ENCODE results near the gene CELSR2. TPM values are rescaled to one million over a fixed set of nuclear protein-coding genes. Genes with fewer than 3 reads are reported as not detected.

The CELSR2 gene
- total RNA-seq, 2 experiments from 2014 or later, result 6.9 to 12.5 TPM

GRCh38 chr1:109201123-109201703, 48.1 kb upstream of the CELSR2 start:
- Histone ChIP-seq H2AFZ (ENCODE audit: low read length) (no peak overlapping the region), H3K27ac (ENCODE audit: low read depth, low read length, poor library complexity, severe bottlenecking) (no peak overlapping the region), H4K20me1 (ENCODE audit: insufficient read depth, low read length) (no peaks in the 10 kb centered on the region), H3K79me2 (ENCODE audit: insufficient read depth, low read depth, low read length) (no peaks in the 10 kb centered on the region), H3K4me2 (ENCODE audit: low read length) (no peak overlapping the region), H3K9me2 (ENCODE audit: insufficient read depth, low read length) (no peaks in the 10 kb centered on the region), H3K4me3 (ENCODE audit: low read depth, low read length, poor library complexity, severe bottlenecking) (no peak overlapping the region), H3K4me1 (ENCODE audit: insufficient read depth, low read length, poor library complexity, severe bottlenecking) (no peaks in the 10 kb centered on the region), H3K36me3 (ENCODE audit: insufficient read depth, low read length) (no peaks in the 10 kb centered on the region), H3K9me3 (ENCODE audit: low read length) (no peaks in the 10 kb centered on the region)
- TF ChIP-seq CTCF (conservative IDR thresholded peaks at IDR 0.05; ENCODE audit: low read length), result peak; percentile 90
- no peak for TF ChIP-seq EZH2phosphoT487 (IDR thresholded peaks at IDR 0.05; ENCODE audit: borderline replicate concordance, low read depth, low read length)
- no TSS peak for BruUV-seq (replicated peaks)
- intact Hi-C loops (cut with micrococcal nuclease; ENCODE audit: unreplicated experiment), result loop anchor here (1.0 to 5.0 kb wide), 2 partner anchors 196 to 331 kb away; partner anchors contain the start of gene SORT1
- peak; percentile 70 for DNase-seq (ENCODE audit: low spot score)
- ChIA-PET CTCF (ENCODE audit: unreplicated experiment) (interaction anchor here (1.2 kb wide), 1 partner anchor 12 kb away, joined by 3 read pairs; the partner anchor contains the start of gene SARS1), POLR2A (interaction anchor here (1.4 kb wide), 1 partner anchor 15 kb away, joined by 4 read pairs; no protein-coding TSS in a partner anchor)

GRCh38 chr1:109204484-109204883, 44.9 kb upstream of the CELSR2 start:
- ChIA-PET CTCF (ENCODE audit: unreplicated experiment) (no interaction called here), POLR2A (interaction anchor here (1.0 kb wide), 1 partner anchor 8 kb away, joined by 3 read pairs; no protein-coding TSS in a partner anchor)
- no peak for TF ChIP-seq EZH2phosphoT487 (IDR thresholded peaks at IDR 0.05; ENCODE audit: borderline replicate concordance, low read depth, low read length)
- no peak for TF ChIP-seq CTCF (conservative IDR thresholded peaks at IDR 0.05; ENCODE audit: low read length)
- no TSS peak for BruUV-seq (replicated peaks)
- H3K79me2 ChIP-seq (ENCODE audit: insufficient read depth, low read depth, low read length), result no peaks in the 10 kb centered on the region
- H3K4me1 ChIP-seq (ENCODE audit: insufficient read depth, low read length, poor library complexity, severe bottlenecking), result no peaks in the 10 kb centered on the region
- no peak overlapping the region for H2AFZ ChIP-seq (ENCODE audit: low read length)
- intact Hi-C loops (cut with micrococcal nuclease; ENCODE audit: unreplicated experiment), result loop anchor here (5.0 kb wide), 1 partner anchor 193 kb away; the partner anchor contains the start of gene SORT1
- no peak for DNase-seq (ENCODE audit: low spot score)
- no peak overlapping the region for H3K4me2 ChIP-seq (ENCODE audit: low read length)
- H3K9me2 ChIP-seq (ENCODE audit: insufficient read depth, low read length), result no peaks in the 10 kb centered on the region
- H4K20me1 ChIP-seq (ENCODE audit: insufficient read depth, low read length), result no peaks in the 10 kb centered on the region
- no peaks in the 10 kb centered on the region for H3K36me3 ChIP-seq (ENCODE audit: insufficient read depth, low read length)
- no peak overlapping the region for H3K4me3 ChIP-seq (ENCODE audit: low read depth, low read length, poor library complexity, severe bottlenecking)
- H3K9me3 ChIP-seq (ENCODE audit: low read length), result no peaks in the 10 kb centered on the region
- H3K27ac ChIP-seq (ENCODE audit: low read depth, low read length, poor library complexity, severe bottlenecking), result no peak overlapping the region

- Histone ChIP-seq H4K20me1 (ENCODE audit: insufficient read depth, low read length) (no peaks in the 10 kb centered on the region), H3K4me2 (ENCODE audit: low read length) (no peak overlapping the region), H3K4me3 (ENCODE audit: low read depth, low read length, poor library complexity, severe bottlenecking) (no peak overlapping the region), H3K4me1 (ENCODE audit: insufficient read depth, low read length, poor library complexity, severe bottlenecking) (peaks cover 9% of the 10 kb centered on the region), H3K27ac (ENCODE audit: low read depth, low read length, poor library complexity, severe bottlenecking) (no peak overlapping the region), H3K79me2 (ENCODE audit: insufficient read depth, low read depth, low read length) (no peaks in the 10 kb centered on the region), H3K9me3 (ENCODE audit: low read length) (no peaks in the 10 kb centered on the region), H2AFZ (ENCODE audit: low read length) (no peak overlapping the region), H3K36me3 (ENCODE audit: insufficient read depth, low read length) (no peaks in the 10 kb centered on the region), H3K9me2 (ENCODE audit: insufficient read depth, low read length) (no peaks in the 10 kb centered on the region)
- no TSS peak for BruUV-seq (replicated peaks)
- intact Hi-C loops (cut with micrococcal nuclease; ENCODE audit: unreplicated experiment), result no loop called here
- ChIA-PET POLR2A (interaction anchor here (0.6 to 1.3 kb wide), 11 partner anchors 8 to 541 kb away, joined by 3 to 6 read pairs (median 4); partner anchors contain the start of gene SARS1), CTCF (ENCODE audit: unreplicated experiment) (no interaction called here)
- DNase-seq (ENCODE audit: low spot score), result no peak
- TF ChIP-seq EZH2phosphoT487 (IDR thresholded peaks at IDR 0.05; ENCODE audit: borderline replicate concordance, low read depth, low read length) (no peak), CTCF (conservative IDR thresholded peaks at IDR 0.05; ENCODE audit: low read length) (no peak)
Measured at GRCh38 chr1:109206339-109206738, 43.0 kb upstream of the CELSR2 start.

Data from OCI-LY7 (cell line).